Measurements from ENCODE around the gene CHN2. TPM values are rescaled to one million over a fixed set of nuclear protein-coding genes. Genes with fewer than 3 reads are reported as not detected.

CHN2 gene
- total RNA-seq, 1 donor from 2014 or later, result 36.1 TPM

- Histone ChIP-seq H3K27ac (replicated peaks) (no peak overlapping the region), H3K4me3 (no peak overlapping the region), H3K36me3 (peaks cover 37% of the 10 kb centered on the region), H3K27me3 (ENCODE audit: low read depth) (no peaks in the 10 kb centered on the region), H3K9me3 (replicated peaks) (no peaks in the 10 kb centered on the region), H3K4me1 (no peaks in the 10 kb centered on the region)
- no peak for TF ChIP-seq CTCF (IDR thresholded peaks at IDR 0.05; ENCODE audit: borderline replicate concordance)
- intact Hi-C loops (cut with micrococcal nuclease), result no loop called here
- DNase-seq, result no peak
These were observed 307.6 kb downstream of the CHN2 start for GRCh38 chr7:29502133-29502532.

GRCh38 chr7:29505931-29506330 is 311.4 kb downstream of the CHN2 start:
- Histone ChIP-seq H3K27ac (replicated peaks) (no peak overlapping the region), H3K36me3 (peaks cover 50% of the 10 kb centered on the region), H3K27me3 (ENCODE audit: low read depth) (no peaks in the 10 kb centered on the region), H3K4me1 (peaks cover 8% of the 10 kb centered on the region), H3K4me3 (no peak overlapping the region), H3K9me3 (replicated peaks) (no peaks in the 10 kb centered on the region)
- intact Hi-C loops (cut with micrococcal nuclease), result no loop called here
- no peak for TF ChIP-seq CTCF (IDR thresholded peaks at IDR 0.05; ENCODE audit: borderline replicate concordance)
- DNase-seq, result no peak

- Histone ChIP-seq H3K4me3 (no peak overlapping the region), H3K9me3 (replicated peaks) (no peaks in the 10 kb centered on the region), H3K36me3 (peaks cover 60% of the 10 kb centered on the region), H3K27ac (replicated peaks) (no peak overlapping the region), H3K27me3 (ENCODE audit: low read depth) (no peaks in the 10 kb centered on the region), H3K4me1 (peaks cover 8% of the 10 kb centered on the region)
- intact Hi-C loops (cut with micrococcal nuclease), result no loop called here
- TF ChIP-seq CTCF (IDR thresholded peaks at IDR 0.05; ENCODE audit: borderline replicate concordance), result no peak
- peak; percentile 27 for DNase-seq
These were observed 314.0 kb downstream of the CHN2 start for GRCh38 chr7:29508608-29509007.

- H3K36me3 ChIP-seq, result peaks cover 51% of the 10 kb centered on the region
- DNase-seq, result no peak
- no peaks in the 10 kb centered on the region for H3K9me3 ChIP-seq (replicated peaks)
- intact Hi-C loops (cut with micrococcal nuclease), result no loop called here
- no peak overlapping the region for H3K27ac ChIP-seq (replicated peaks)
- no peak for TF ChIP-seq CTCF (IDR thresholded peaks at IDR 0.05; ENCODE audit: borderline replicate concordance)
- H3K27me3 ChIP-seq (ENCODE audit: low read depth), result no peaks in the 10 kb centered on the region
- H3K4me3 ChIP-seq, result no peak overlapping the region
- H3K4me1 ChIP-seq, result peaks cover 8% of the 10 kb centered on the region
These were observed 315.5 kb downstream of the CHN2 start for GRCh38 chr7:29510028-29510427.

- H3K9me3 ChIP-seq (replicated peaks), result no peaks in the 10 kb centered on the region
- TF ChIP-seq CTCF (IDR thresholded peaks at IDR 0.05; ENCODE audit: borderline replicate concordance), result no peak
- H3K27me3 ChIP-seq (ENCODE audit: low read depth), result no peaks in the 10 kb centered on the region
- H3K4me1 ChIP-seq, result peaks cover 8% of the 10 kb centered on the region
- no peak overlapping the region for H3K4me3 ChIP-seq
- H3K27ac ChIP-seq (replicated peaks), result no peak overlapping the region
- peaks cover 38% of the 10 kb centered on the region for H3K36me3 ChIP-seq
- intact Hi-C loops (cut with micrococcal nuclease), result no loop called here
- DNase-seq, result no peak
These were observed 316.8 kb downstream of the CHN2 start for GRCh38 chr7:29511337-29511736.

- Histone ChIP-seq H3K4me3 (no peak overlapping the region), H3K36me3 (peaks cover 32% of the 10 kb centered on the region), H3K27ac (replicated peaks) (no peak overlapping the region), H3K9me3 (replicated peaks) (no peaks in the 10 kb centered on the region), H3K27me3 (ENCODE audit: low read depth) (no peaks in the 10 kb centered on the region), H3K4me1 (peaks cover 8% of the 10 kb centered on the region)
- no peak for TF ChIP-seq CTCF (IDR thresholded peaks at IDR 0.05; ENCODE audit: borderline replicate concordance)
- intact Hi-C loops (cut with micrococcal nuclease), result no loop called here
- DNase-seq, result no peak
These were observed 317.3 kb downstream of the CHN2 start for GRCh38 chr7:29511851-29512250.
